Effector CD8-positive, alpha-beta T cell (primary cell): Measurements from ENCODE around the gene LMO2.

Experiments
- DNase-seq: peaks from one replicate; lab custom pipeline; 2025; lab: John Stamatoyannopoulos, UW

Gene LMO2

GRCh38 chr11:33887886-33888285, 4.0 kb downstream of the LMO2 start:
- DNase-seq = no peak

GRCh38 chr11:33885338-33886005, 6.4 kb downstream of the LMO2 start:
- DNase-seq = no peak

DNA sequence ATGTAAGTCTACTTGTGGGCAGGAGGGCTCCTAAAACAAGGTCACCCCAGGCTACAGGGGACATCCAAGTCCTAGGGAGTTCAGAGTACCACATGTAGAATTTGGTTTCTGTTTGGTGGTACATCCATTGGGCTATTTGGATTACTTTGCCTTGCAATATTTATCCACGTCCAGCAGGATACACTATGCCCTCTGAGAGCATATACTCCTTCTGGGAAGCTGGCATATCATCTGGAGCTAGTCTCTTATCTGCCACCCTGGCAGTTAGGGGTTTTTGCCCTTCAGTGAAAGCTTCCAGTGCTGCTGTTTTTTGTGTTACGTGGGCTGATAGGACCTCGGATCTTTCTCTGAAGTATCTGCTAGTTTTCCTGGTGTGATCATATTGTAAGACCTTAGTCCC, 7.3 kb downstream of the LMO2 start:
- no peak for DNase-seq

- no peak for DNase-seq
Observed at GRCh38 chr11:33884035-33884434, 7.8 kb downstream of the LMO2 start.

- DNase-seq = no peak
Observed at GRCh38 chr11:33881651-33882503, 10.0 kb downstream of the LMO2 start.

- no peak for DNase-seq
Observed at GRCh38 chr11:33880979-33881378, 10.9 kb downstream of the LMO2 start.

GRCh38 chr11:33879375-33879774, 12.5 kb downstream of the LMO2 start:
- DNase-seq = no peak

DNA sequence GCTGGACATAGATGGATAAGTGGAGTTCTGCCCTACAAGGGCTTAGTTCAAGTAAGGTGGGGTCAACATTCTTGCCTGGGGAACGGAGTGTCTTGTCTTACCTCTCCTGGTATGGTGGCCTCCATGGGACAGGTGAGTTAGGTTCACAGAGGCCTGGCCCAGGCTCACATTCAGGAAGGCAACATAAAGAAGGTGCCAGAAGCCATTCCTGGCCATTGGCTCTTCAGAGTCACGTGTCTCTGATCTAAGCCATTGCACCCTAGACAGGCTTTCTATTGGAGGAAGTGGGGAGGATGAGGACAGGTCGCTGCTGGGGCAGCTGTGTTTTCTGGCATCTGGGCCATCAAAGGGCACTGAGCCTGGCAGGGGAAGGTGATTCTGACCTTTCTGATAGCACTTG, 14.8 kb downstream of the LMO2 start:
- DNase-seq = no peak

DNA sequence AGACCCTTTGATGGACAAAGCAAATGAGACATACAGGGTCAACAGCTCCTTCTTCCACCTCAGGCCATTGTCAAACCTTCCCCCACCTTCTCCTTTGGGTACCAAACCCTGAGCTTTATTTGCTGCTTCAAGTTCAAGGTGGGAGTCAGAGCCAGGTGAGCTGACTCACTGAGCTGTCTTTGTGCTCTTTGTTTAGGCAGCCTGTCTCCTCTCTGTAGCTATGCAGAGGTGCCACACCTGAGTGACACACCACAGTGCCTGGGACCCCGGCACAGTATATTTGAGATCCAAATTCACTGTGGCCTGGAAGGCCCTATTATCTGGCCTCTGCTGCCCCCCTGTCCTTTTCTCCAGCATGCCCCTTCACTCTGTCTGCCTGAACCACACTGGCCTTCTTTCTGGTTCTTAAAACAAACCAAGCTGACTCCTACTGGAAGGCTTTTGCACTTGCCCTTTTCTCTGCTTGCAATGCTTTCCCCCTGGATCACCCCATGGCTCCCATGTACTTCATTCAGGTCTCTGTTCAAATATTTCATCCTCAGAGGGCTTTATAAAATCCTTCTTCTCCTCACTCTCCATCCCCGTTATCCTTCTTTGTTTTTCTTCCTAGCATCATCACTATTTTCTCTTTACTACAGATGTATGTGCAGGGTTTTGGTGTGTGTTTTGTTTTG, 16.1 kb downstream of the LMO2 start:
- no peak for DNase-seq

DNA sequence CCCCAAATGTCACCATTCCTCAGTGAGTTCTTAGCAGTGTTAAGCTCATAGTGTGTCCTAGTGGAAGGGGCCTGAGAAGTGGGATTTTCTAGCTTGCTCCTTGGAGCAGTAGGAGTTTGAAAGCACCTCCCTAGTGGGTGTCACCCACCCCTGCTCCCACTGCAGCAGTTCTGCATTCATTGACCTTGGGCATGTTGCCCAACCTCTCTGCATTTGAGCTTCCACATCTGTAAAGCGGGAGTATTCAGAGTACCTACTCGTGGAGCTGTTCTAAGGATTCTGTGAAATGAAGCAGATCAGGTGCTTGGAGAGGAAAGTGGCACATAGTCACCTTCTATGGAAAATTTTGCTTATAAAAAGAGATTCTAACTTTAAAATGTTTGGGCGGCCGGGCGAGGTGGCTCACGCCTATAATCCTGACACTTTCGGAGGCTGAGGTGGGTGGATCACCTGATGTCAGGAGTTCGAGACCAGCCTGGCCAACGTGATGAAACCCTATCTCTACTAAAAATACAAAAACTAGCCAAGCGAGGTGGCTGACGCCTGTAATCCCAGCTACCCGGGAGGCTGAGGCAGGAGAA, 16.9 kb downstream of the LMO2 start:
- DNase-seq = no peak

DNA sequence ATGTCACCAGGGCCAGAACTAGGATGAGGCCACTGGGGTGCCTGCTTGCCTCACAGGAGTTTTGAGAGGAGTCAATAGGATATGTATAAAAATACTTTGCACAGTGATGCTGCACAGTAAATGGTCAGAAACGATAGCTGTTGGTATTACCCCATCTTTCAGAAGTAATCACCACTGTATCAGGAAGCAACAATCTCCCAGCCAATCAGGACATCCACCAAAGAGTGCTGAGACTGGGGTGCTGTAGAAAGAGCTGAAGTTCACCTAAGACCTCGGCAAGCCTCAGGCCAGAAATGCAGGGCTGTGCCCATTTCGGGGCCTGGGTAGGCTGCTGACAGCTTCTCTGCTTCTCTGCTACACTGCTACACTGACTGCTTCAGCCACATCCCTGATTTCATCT, 17.4 kb downstream of the LMO2 start:
- no peak for DNase-seq

DNA sequence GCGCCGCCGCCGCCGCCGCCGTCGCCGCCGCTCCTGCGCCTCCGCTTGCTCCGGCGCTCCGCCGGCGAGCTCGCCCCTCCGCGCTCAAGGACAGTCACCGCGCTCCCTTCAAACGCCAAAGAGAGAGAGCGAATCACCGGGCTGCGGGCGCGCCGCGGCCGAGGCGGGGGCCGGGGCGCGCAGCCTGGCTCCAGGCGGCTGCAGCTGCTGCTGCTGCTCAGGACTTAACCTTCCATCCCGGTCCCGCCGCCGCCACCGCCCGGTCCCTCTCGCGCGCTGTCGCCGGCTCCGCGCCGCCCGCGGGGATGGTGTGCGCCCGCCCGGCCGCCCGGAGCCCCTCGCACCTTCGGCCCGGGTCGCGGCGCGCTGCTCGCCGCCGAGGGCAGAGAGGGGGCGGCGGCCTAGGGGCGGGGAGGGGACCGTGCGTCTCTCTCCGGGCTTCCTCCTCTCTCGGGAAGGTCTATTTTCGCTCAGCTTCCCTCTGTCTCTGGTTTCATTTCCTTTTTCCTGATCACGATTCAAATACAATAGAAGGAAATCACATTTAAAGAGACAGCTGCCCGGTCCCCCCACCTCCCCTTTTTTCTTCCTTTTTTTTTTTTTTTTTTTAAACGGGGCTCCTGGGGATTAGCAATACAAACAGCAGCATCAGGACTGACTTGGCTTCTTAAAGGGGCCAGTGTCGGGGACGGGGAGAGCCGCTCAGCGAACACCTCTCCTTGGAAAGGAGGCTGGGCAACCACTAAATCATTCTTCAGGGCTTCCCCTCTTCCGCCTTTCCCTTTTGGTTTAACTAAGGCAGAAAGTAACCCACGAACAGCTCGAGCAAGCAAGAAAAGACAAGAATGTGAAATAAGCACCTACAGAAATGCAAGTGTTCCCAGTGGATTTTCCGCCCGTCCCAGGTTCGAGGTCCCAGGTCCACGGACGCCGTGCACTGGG, 22.1 kb downstream of the LMO2 start:
- no peak for DNase-seq

- DNase-seq = no peak
Observed at GRCh38 chr11:33868647-33869461, 23.0 kb downstream of the LMO2 start.

DNA sequence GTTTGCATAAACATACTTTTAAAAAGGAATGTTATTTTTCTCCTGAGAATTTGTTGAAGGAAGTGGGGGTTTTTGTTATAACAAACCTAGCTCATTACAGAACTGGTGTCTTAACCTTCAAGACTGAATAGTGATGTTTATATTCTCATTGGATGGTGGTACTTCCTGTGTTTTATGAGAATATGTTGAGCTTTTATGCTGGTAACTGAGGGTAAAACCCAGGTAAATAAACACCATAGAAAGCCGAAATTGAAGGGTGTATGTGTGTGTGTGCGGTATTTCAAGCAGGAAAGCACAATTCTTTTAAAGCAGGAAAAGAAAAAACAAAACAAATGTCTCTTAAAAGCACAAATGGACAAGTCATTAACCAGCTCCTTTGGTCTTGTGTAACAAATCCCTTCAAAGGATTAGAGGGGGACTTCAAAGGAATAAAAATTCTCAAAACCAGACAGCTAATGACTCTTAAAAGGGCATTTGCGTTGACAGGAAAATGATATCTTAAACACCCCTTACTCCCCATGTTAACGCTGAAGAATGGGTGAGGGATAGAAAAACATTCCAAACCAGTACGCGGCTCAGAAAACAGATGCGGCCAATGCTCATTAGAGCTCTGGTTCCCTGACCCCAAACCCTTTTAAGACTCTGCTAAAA, 23.8 kb downstream of the LMO2 start:
- DNase-seq = no peak

DNA sequence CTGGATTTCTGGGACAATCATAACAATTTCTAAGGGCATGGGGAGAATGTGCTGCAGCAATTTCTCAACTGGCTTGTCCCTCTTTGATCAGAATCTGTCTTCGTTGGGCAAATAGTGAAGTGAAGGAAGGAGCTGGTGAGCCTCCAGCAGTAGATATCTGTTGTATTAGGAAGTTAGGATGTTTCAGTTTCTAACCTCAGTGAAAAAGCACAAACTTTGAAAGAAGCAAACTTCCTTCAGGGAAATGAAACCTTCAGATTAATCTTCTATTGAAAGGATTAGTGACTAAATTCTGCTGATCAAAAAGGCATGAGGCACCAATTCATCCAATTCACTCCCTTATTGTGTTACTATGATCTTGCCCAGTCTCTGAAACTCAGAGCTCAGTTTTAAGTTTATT, 24.3 kb downstream of the LMO2 start:
- no peak for DNase-seq

- DNase-seq = no peak
Observed at GRCh38 chr11:33866936-33867335, 24.9 kb downstream of the LMO2 start.

DNA sequence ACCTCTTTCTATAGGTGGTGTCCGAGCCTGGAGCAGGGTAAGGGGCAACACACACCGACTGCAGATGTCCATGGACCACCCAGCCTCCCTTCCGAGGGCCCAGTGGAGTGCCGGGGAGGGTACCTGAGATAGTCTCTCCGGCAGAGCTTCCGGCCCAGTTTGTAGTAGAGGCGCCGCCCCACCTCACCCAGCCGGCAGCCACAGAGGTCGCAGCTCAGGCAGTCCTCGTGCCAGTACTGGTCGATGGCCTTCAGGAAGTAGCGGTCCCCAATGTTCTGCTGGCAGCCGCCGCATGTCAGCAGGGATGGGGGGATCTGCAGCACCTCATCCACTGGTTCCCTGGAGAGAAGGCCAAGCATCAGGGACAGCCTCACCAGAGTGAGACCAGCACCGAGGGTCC, 27.4 kb downstream of the LMO2 start:
- DNase-seq = no peak

- DNase-seq = no peak
Observed at GRCh38 chr11:33863418-33864172, 28.3 kb downstream of the LMO2 start.

DNA sequence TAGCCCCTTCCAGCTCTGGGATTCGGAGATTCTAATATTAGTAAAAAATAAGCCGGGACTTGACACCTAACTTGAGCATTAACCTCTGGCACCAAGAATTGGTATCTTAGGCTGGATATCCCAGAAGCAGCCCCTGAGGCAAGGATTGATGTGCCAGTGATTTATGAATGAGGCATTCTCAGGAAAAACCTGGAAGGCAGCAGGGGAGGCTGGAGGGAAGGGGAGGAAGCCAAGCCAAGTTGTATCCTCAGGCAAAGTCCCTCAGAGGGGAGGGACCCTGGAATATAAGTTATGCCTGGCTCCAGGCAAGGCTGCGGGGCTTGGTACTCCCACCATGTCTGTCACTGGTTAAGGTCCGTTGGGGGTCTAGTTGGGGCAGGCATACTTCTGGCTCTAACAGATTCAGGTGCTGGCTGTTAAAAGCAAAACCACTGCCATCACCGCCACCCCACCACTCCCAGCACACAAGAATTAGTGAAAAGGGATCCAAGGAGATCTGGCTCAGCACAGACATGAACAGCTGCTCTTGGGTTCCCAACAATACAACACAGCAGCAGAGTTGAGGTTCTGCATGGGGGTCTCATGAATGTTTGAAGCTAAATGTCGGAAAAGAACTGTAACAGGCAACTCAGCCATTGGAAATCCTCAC, 29.8 kb downstream of the LMO2 start:
- DNase-seq = no peak
